ENCODE results near the gene TMEM170B.

Gene TMEM170B

DNA sequence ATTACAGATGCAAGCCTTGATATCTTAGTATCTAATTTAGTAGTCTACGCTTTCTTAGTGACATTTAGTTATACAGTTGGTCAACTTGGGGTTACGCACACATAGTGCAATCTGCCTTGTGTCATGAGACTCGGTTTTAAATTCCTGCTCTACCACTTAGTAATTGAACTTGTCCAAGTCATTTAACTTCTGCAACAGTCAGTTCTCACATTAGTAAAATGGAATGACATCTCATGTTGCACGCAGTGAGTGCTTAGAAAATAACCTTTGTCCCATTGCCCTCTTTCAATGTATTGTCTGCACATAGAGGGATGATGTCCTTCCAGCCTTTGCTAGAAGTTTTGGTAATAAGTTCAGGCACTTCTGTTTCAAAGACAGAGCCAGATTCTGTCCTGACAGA is 48.6 kb downstream of the TMEM170B start:
- DNase-seq (ENCODE audit: low read depth), result no peak

DNA sequence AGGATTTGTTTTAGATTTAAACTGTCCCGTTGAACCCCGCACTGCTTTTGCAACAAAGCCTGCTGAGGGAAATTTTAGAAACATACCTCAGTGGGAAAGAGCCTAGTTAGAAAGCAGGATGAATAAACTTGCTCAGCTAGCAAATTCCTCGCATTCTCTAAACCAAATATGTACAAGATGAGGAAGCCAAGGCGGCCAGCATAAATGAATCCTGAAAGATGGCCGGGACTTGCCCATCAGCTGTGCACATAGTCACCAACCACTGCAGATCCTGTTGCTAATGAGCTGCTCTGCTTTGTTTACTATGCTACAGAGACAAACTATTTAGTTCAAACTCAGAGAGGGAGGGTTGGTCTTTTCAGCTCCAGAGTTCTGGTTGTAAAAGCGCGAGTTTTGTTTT is 49.0 kb downstream of the TMEM170B start:
- no peak for DNase-seq (ENCODE audit: low read depth)

DNA sequence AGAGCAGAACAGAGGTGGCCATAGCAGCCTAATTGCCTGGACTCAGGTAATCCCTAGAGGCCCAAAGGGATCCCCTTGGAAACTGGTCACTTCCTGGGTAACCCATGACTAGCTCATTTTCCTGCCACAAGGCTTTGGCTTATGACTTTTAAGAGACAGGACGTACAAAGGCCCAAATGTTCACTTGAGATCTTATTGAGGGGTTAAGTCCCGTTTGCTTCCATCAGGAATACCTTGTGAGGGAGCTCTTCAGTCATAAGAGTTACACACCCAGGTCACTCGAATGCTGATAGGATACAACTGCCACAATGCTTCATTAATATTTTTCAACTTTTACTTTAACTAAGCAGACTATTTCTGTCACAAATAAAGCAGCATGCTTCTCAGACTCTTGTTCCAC is 51.7 kb downstream of the TMEM170B start:
- no peak for DNase-seq (ENCODE audit: low read depth)

DNA sequence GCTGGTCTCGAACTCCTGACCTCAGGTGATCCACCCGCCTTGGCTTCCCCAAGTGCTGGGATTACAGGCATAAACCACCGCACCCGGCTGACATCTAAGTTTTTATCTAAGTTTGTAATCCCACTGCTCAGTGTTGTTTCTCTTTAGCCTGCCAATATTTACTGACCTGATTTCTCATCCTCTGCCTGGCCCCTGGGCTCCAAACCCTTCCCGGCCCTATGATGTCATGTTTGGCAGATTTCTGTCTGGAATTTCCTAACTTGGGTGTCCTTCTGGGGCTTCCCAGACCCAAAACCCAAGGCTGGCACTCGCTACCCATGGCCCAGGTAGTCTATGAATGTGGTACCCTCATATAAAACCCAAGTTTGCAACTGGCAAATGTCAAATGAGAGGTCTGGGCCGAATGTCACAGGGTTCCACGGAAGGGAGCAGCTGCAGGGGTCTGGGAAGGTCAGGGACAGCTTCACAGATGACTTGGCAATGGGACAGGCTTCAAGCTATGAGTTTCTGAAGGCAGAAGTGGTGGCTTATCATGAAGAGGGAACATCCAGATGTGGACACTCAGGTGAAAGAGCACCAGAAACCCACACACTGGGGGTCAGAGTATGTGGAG is 54.9 kb downstream of the TMEM170B start:
- DNase-seq (ENCODE audit: low read depth), result no peak

DNA sequence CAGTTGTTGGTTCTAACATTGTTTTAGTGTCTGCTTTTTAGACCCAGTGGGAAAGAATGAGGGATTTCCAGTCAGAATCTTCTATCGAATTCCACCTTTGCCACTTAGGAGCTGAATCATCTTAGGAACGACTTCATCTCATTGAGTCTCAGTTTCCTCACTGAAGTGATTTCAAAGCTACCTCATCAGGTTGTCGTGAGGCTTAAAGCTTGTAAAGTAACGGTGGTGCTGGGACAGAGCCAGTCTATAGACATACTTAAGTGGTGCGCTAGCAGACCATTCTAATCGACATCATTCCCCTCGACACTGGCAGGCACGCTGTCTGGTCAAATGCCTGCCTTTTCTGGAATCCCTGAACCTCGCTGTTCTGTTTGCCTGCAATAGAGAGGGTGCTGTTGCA is 55.5 kb downstream of the TMEM170B start:
- DNase-seq (ENCODE audit: low read depth), result no peak

DNA sequence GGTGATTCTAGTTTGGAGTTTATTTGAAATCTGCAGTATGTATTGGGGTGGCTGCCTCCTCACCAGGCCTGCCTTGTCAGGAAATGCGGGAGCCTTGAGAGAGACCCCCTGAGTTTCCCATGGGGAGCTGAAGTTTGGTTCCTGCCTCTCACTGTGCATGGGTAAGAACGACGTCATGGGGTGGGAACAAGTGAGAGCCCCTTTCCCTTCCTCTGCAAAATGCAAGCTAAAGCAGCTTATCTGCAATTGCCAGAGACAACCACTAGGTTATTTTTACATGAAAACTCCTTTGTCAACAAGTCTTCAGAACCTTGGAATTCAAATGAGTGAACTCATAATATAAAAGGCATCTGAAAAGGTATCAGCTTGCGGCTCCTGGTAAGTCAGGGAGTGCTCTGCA is 58.4 kb downstream of the TMEM170B start:
- no peak for DNase-seq (ENCODE audit: low read depth)

DNA sequence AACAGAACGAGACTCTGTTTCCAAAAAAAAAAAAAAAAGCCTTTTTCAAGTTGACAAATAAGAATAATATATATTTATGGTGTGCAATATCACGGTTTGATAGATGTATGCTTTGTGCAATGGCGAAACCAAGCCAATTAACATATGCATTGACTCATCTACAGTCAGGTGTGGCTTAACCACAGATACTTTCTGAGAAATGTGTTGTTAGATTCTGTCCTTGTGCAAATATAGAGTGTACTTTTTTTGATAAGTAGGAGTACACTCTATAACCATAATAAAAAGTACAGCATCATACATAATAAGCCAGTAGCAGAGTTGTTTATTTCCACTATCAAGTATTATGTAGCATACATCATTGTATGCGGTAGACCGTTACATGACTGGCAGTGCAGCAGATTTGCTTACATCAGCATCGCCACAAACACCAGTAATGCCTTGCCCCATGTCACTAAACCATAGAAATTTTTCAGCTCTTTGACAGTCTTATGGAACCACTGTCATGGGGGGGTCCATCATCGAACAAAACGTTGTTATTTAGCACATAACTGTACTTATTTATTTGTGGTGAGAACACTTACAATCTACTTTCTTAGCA is 59.2 kb downstream of the TMEM170B start:
- DNase-seq (ENCODE audit: low read depth), result no peak

DNA sequence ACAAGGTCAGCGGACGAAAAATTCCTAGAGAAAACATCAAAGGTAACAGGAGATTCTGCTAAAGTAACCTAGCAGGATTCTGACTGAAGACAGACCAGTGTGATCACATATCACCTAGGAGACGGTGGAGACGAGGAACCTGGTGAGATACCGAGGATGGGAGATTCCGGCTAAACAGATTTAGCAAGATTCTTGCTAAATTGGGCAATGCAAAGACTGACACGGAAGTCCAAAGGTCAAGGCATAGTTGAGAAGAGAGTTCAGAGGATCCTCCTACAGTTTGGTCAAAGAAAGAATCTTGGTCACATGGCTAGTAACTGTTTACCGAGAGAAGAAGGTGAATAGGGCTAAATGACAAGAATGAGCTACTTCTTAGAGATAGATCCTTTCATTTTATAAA is 61.1 kb downstream of the TMEM170B start:
- DNase-seq (ENCODE audit: low read depth), result no peak

DNA sequence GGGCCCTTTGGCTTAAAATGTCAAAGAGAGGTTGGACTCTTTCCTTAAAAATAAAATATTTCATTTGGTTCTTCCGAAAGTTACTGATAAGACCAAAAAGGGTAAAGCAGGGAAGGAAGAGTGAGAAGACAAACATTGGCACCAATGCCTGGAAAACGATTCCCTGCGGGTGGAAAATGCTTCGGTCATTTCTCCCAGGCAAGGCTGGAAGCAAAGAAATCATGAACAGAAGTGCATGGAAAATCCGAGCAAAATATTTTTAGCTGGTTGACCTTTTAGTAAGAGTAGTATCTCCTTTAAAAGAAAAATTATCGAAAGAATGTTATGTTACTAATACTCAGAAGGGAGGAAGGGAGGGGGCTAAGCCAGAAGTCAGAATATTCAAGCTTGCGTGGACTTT is 62.7 kb downstream of the TMEM170B start:
- DNase-seq (ENCODE audit: low read depth), result no peak

DNA sequence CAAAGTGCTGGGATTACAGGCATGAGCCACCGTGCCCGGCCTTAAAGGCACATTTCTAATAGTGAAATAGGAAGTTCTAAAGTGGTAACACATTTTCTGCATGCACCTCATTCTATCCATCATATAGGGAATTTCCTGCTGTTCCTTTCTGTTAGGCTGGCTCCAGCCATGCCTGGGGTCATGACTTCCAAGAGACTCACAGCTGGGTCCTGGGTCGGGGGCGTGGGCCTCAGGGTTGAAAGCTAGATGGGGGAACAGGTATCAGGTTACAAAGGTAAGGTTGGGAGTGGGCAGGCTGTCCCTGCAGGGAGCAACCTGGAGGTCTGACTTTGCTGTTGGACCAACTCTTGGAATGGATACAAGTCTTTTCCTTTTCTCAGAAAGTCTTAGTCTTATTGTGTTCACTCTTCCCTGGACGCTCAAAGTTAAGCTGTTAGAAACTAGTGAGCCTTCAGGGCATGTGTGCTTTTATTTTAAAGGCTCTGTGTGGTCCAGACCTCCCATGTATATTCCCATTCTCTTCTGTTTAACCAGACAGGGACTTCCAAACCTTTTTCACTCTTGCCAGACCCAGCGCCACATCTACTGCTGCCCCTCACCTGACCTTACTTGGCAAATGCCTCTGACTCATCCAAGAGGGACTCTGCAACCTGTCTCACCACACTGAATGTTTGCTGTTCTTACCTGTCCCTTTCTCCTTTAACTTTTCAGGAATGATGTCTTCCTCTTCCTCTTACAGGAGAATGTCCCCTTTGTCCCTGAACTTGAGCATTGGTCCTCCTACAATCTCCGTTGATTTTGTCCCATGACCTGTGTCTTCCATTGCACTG is 64.4 kb downstream of the TMEM170B start:
- DNase-seq (ENCODE audit: low read depth), result no peak

DNA sequence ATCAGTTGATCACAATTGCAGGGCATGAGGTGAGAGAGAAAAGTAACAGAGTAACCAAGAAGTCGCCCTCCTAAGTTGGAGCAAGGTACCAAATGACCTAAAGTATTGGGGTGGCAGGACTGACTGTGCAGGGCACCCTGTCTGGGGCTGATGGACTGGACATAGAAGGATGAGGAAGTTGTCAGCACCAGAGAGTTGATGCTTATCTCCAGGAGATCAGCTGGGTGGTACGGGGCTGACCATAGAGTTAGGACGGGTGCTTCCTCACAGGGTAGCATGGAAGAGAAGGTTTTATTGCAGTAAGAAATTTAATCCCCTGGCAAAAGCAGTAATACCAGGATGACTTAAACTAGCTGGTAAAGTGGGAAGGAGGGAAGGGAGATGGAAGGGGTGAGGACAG is 66.7 kb downstream of the TMEM170B start:
- no peak for DNase-seq (ENCODE audit: low read depth)

DNA sequence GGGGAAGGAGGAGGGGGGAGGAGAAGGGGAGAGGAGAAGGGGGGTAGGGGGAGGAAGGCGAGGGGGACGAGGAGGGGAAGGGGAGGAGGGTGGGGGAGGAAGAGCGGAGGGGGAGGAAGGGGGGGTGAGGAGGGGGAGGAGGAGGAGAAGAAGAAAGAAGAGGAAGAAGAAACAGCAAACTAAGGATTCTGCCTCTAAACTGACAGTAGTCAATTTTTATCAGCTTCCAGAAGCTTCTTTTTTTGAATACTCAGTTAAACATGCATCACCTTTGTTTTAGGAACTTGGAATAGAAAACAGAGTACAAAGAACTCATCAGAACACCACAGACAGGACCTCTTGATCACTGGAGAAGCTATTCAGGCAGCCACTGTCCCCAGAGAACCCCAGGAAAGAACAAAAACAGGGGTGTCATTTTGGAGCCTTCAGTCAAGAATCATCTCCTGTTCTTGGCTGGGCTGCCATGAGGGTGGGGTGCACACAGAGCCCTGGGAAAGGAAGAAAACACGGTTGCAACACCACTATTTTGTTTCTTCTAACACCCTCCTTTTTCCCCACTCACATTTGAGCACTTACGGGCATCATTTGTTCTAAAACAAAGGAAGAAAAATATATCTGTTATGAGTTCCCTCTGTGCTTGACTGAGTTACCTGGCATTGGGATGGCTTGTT is 67.4 kb downstream of the TMEM170B start:
- DNase-seq (ENCODE audit: low read depth), result no peak

DNA sequence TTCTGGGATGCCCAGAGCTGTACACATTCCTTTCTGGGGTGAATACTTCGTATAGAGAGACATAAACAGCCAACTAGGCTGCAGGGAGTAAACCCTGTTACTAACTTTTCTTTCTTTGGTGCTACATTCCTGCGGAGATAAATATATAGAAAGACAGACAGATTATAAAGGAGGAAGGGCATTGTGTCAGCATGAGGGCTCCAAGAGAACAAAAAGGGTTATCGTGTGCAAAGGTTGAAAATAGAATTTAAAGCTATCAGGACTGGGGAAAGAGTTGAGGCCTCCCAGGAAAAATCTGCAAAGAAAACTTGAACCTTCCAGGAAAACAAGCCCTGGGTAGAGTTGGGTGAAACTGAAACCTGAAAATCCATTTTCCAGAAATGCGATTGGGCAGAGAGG is 68.0 kb downstream of the TMEM170B start:
- DNase-seq (ENCODE audit: low read depth), result no peak

DNA sequence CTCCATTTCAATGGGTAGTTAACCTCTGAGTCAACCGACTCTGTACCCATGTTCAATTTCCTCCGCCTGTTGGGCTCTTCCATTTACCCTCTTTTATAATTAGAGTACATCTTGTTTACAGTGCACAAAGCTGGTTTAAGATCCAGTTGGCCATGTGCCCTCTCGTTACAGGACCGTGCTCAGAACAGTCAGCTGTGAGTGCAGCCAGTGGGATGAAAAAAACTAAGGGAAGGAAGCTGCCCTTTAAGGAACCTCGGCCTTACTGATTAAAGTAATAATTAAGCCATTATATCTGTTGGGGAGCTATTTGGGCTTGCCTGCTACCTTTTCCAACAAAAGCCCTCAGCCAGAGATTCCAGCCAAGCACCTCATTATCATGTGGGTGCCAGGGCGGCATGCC is 68.8 kb downstream of the TMEM170B start:
- DNase-seq (ENCODE audit: low read depth), result no peak

DNA sequence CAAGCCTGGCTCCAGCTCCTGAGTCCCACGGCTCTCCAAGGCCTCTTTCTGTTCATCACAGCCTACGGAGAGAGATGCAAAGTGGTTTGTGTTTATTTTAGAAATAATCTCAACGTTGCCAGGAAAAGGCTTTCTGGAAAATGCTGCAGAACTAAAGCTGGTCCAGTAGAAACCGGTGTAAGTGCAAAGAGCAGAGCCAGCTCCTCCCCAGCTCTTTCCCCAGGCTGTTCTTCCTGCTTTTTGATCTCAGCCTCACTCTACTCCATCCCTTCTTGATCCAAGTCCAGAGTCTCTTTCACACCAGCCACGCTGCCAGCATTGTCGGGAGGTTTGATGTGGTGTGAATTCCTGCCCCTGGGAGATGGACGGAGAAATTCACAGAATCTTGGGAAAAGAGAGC is 69.8 kb downstream of the TMEM170B start:
- DNase-seq (ENCODE audit: low read depth), result no peak

DNA sequence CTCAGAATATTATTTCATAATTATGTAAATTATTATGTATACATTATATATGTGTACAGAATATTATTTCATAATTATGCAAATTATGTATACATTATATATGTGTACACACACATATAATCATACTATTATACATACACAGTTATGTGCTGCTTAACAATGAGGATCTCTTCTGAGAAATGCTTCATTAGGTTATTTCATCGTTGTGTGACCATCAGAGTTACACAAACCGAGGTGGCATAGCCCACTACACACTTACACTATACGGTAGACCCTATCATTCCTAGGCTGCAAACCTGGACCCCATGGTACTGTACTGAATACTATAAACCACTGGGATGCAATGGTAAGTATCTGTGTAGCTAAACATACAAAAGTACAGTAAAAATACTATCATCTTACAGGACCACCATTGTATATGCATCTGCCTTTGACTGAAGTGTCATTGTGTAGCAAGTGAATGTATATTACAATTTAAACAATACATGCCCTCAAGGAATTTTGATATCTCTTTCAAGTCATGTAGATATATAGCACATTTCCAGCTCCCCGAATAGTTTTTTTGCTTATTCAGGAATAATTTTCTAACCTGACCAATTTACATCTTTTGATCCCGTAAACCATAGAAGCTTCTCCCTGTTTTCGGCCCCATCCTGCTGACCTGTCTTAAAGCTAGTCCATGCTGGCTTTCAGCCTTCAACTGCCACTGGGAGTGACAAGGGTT is 71.2 kb downstream of the TMEM170B start:
- DNase-seq (ENCODE audit: low read depth), result no peak

DNA sequence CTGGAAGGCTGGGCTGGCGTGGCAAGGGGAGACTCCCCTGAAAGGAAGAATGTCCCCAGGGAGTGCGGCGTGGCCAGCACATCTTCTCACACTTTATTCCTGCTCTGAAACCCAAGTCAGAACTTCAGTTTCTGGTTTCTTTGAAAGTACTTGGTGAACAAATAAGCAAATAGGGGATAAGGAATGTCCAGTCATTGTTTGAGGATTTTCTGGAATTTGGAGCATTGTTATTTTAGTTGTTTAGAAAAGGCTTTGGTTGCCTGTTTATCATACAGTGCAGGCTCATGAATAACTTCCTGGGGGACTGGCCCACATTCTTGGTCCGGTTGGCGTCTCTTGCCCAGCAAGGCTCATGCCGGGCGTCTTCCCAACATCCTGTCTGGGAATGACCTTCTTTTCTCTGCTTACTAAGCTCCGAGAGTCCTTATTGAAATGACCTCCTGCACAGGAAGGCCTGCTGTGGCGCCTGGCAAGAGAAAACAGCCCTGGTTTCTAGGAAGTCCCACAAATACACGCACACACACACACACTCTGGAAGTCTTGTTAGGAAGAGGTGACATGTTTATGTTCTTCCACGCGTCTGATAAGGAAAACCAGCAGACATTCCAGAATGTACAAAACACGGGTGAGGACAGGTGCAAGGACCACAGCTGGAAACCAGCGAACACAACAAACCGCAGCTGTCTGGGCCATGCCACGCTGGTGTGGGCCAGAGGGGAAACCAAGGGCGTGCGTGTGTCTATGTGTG is 71.9 kb downstream of the TMEM170B start:
- no peak for DNase-seq (ENCODE audit: low read depth)

DNA sequence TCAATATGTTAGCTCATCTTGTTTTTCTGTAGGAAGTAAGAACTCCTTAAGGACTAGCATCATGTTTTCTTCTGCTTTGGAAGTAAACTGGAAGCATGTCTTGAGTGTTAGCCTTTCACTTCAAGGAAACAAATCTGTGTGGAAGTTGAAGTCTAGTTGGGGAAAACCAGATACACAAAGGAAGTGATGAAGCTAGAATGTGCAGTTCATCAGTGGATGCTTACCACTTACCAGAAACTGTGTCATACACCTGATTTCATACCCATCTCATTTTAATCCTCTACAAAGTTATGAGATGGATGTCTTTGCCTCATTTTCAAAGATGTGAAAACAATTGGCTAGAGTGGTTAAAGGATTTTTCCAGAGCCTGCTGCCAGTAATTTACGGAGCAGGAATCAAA is 75.8 kb downstream of the TMEM170B start:
- no peak for DNase-seq (ENCODE audit: low read depth)

DNA sequence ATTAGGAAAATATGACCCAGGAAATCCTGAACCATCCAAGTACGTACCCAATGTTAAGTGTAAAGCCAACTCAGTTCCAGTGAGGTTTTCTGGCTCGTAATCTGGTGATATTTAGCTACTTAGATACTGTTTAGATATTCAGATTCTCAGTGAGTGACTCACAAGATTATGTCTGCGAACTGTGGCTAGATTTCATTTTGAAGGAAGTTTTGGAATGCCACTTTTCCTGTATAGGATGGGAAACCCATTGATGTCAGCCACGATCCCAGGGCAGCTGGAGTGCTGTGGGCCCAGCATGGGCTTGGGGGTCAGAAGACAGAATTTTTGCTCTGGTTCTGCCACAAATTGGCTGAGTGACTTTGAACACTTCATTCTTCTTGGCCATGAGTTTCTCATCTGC is 76.3 kb downstream of the TMEM170B start:
- no peak for DNase-seq (ENCODE audit: low read depth)

DNA sequence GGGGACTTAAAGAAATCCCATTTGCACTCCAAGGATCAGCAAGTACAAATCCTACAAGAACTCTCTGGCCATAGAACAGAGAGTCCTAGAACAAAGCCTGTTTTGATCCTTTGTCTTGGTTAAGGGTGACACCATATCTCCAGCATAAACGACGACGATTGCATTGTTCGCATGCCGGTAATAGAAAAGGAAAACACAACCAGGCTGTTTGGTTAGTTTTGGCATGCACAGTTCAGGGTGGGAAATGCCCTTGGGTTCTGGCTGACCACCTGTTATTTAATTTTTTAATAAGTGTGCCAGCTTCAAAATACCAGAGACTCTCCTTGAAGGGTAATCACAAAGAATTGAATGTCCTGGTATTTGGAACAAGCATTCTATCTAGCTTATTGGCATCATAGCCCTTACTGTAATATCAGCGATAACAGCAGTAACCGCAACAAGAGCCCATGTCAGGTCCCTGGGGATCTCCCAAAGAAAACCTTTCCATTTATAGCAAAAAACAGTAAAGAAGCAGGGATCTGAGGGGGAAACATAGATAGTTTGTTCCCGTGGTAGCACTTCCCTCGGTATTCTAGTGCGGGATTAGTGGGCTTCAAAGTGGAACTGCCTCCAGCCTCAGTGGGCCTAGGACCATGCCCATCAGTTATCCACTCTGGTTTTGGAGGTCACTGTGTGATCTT is 77.1 kb downstream of the TMEM170B start:
- DNase-seq (ENCODE audit: low read depth), result no peak

DNA sequence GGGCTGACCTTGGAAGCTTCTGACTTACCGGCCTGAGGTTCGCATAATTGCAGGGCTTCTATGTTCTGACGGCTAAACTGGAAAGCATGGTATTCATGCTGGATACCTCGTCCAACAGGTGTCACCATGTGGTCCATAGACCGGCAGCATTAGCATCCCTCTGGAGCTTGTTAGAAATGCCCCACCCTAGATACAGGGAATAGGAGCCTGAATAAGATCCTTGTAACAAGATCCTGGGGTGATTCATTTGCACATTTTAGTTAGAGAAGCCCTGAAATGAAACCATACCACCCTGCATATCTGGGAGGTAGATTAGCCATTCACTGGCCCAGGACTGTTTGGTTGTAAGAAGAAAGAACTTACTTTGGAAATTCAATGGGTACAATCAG is 77.7 kb downstream of the TMEM170B start:
- no peak for DNase-seq (ENCODE audit: low read depth)
